ENCODE data around the gene EFNA2.

DNA sequence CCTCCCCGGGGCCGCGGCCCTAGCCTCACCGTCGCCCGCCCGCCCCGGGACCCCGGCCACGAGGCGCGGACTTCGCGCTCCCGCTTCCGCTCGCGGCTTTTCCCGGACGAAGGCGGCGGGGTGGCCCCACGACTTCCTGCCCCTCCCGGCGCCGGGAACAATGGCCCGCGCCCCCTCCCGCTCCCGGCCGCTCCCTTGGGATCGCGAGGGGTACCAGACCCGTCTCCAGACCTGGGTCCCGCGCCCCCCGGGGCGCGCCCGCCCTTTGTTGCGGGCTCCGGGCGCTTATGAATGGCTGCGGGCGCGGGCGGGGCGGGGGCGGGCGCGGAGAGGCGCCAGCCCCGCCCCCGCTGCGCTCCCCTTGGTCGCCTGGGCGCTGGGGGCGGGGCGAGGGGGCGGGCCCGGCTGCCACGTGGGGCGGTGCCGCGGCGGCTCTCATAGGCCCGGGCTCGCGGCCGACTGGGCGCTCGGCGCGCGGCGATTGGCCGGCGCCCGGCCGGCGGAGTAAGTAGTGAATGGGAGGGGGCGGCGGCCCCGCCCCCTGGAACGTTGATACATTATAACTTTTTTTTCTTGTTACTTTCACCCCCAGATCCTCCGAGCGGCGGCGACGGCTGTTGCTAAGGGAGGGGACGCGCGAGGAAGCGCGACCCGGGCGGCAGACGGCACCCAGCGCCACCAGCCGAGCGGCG lies 36.2 kb upstream of the EFNA2 start:
- TF ChIP-seq, protein P1, sequence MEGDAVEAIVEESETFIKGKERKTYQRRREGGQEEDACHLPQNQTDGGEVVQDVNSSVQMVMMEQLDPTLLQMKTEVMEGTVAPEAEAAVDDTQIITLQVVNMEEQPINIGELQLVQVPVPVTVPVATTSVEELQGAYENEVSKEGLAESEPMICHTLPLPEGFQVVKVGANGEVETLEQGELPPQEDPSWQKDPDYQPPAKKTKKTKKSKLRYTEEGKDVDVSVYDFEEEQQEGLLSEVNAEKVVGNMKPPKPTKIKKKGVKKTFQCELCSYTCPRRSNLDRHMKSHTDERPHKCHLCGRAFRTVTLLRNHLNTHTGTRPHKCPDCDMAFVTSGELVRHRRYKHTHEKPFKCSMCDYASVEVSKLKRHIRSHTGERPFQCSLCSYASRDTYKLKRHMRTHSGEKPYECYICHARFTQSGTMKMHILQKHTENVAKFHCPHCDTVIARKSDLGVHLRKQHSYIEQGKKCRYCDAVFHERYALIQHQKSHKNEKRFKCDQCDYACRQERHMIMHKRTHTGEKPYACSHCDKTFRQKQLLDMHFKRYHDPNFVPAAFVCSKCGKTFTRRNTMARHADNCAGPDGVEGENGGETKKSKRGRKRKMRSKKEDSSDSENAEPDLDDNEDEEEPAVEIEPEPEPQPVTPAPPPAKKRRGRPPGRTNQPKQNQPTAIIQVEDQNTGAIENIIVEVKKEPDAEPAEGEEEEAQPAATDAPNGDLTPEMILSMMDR (conservative IDR thresholded peaks at IDR 0.05; ENCODE audit: low read depth in 2 of 2), result no peak
- TF ChIP-seq EZH2 (IDR thresholded peaks at IDR 0.05; ENCODE audit: low read depth, unreplicated experiment), result no peak
- TF ChIP-seq POLR2AphosphoS5 (IDR thresholded peaks at IDR 0.05; ENCODE audit: low read depth), result peak; percentile 91
- TF ChIP-seq CREB1 (CRISPR knock-in tag; IDR thresholded peaks at IDR 0.05; ENCODE audit: low read depth), result no peak
- TF ChIP-seq, protein P2, sequence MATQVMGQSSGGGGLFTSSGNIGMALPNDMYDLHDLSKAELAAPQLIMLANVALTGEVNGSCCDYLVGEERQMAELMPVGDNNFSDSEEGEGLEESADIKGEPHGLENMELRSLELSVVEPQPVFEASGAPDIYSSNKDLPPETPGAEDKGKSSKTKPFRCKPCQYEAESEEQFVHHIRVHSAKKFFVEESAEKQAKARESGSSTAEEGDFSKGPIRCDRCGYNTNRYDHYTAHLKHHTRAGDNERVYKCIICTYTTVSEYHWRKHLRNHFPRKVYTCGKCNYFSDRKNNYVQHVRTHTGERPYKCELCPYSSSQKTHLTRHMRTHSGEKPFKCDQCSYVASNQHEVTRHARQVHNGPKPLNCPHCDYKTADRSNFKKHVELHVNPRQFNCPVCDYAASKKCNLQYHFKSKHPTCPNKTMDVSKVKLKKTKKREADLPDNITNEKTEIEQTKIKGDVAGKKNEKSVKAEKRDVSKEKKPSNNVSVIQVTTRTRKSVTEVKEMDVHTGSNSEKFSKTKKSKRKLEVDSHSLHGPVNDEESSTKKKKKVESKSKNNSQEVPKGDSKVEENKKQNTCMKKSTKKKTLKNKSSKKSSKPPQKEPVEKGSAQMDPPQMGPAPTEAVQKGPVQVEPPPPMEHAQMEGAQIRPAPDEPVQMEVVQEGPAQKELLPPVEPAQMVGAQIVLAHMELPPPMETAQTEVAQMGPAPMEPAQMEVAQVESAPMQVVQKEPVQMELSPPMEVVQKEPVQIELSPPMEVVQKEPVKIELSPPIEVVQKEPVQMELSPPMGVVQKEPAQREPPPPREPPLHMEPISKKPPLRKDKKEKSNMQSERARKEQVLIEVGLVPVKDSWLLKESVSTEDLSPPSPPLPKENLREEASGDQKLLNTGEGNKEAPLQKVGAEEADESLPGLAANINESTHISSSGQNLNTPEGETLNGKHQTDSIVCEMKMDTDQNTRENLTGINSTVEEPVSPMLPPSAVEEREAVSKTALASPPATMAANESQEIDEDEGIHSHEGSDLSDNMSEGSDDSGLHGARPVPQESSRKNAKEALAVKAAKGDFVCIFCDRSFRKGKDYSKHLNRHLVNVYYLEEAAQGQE (IDR thresholded peaks at IDR 0.05; ENCODE audit: unreplicated experiment), result no peak
- TF ChIP-seq, protein P3, sequence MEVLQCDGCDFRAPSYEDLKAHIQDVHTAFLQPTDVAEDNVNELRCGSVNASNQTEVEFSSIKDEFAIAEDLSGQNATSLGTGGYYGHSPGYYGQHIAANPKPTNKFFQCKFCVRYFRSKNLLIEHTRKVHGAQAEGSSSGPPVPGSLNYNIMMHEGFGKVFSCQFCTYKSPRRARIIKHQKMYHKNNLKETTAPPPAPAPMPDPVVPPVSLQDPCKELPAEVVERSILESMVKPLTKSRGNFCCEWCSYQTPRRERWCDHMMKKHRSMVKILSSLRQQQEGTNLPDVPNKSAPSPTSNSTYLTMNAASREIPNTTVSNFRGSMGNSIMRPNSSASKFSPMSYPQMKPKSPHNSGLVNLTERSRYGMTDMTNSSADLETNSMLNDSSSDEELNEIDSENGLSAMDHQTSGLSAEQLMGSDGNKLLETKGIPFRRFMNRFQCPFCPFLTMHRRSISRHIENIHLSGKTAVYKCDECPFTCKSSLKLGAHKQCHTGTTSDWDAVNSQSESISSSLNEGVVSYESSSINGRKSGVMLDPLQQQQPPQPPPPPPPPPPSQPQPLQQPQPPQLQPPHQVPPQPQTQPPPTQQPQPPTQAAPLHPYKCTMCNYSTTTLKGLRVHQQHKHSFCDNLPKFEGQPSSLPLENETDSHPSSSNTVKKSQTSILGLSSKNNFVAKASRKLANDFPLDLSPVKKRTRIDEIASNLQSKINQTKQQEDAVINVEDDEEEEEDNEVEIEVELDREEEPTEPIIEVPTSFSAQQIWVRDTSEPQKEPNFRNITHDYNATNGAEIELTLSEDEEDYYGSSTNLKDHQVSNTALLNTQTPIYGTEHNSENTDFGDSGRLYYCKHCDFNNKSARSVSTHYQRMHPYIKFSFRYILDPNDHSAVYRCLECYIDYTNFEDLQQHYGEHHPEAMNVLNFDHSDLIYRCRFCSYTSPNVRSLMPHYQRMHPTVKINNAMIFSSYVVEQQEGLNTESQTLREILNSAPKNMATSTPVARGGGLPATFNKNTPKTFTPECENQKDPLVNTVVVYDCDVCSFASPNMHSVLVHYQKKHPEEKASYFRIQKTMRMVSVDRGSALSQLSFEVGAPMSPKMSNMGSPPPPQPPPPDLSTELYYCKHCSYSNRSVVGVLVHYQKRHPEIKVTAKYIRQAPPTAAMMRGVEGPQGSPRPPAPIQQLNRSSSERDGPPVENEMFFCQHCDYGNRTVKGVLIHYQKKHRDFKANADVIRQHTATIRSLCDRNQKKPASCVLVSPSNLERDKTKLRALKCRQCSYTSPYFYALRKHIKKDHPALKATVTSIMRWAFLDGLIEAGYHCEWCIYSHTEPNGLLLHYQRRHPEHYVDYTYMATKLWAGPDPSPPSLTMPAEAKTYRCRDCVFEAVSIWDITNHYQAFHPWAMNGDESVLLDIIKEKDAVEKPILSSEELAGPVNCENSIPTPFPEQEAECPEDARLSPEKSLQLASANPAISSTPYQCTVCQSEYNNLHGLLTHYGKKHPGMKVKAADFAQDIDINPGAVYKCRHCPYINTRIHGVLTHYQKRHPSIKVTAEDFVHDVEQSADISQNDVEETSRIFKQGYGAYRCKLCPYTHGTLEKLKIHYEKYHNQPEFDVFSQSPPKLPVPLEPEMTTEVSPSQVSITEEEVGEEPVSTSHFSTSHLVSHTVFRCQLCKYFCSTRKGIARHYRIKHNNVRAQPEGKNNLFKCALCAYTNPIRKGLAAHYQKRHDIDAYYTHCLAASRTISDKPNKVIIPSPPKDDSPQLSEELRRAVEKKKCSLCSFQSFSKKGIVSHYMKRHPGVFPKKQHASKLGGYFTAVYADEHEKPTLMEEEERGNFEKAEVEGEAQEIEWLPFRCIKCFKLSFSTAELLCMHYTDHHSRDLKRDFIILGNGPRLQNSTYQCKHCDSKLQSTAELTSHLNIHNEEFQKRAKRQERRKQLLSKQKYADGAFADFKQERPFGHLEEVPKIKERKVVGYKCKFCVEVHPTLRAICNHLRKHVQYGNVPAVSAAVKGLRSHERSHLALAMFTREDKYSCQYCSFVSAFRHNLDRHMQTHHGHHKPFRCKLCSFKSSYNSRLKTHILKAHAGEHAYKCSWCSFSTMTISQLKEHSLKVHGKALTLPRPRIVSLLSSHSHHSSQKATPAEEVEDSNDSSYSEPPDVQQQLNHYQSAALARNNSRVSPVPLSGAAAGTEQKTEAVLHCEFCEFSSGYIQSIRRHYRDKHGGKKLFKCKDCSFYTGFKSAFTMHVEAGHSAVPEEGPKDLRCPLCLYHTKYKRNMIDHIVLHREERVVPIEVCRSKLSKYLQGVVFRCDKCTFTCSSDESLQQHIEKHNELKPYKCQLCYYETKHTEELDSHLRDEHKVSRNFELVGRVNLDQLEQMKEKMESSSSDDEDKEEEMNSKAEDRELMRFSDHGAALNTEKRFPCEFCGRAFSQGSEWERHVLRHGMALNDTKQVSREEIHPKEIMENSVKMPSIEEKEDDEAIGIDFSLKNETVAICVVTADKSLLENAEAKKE (CRISPR knock-in tag; IDR thresholded peaks at IDR 0.05), result no peak
- TF ChIP-seq EZH2phosphoT487 (IDR thresholded peaks at IDR 0.05; ENCODE audit: unreplicated experiment), result no peak
- no peak for TF ChIP-seq JUNB (IDR thresholded peaks at IDR 0.05; ENCODE audit: unreplicated experiment)
- TF ChIP-seq, protein P4, sequence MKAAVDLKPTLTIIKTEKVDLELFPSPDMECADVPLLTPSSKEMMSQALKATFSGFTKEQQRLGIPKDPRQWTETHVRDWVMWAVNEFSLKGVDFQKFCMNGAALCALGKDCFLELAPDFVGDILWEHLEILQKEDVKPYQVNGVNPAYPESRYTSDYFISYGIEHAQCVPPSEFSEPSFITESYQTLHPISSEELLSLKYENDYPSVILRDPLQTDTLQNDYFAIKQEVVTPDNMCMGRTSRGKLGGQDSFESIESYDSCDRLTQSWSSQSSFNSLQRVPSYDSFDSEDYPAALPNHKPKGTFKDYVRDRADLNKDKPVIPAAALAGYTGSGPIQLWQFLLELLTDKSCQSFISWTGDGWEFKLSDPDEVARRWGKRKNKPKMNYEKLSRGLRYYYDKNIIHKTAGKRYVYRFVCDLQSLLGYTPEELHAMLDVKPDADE (IDR thresholded peaks at IDR 0.05), result no peak

Measured in GM23338 (cell line).